ENCODE data around the gene TXN.

The TXN gene

GRCh38 chr9:110256380-110257096 lies at the start of gene TXN:
TXN (minus strand) TSS chr9:110256507; CDS start chr9:110256435, 72 bp downstream.
- peak; percentile 28 to 93 (median 76) for DNase-seq

GRCh38 chr9:110303133-110303532 lies 46.8 kb upstream of the TXN start:
- DNase-seq = no peak

- no peak for DNase-seq
Observed at GRCh38 chr9:110298043-110298605, 41.8 kb upstream of the TXN start.

- DNase-seq = no peak
Observed at GRCh38 chr9:110293248-110293647, 36.9 kb upstream of the TXN start.

- DNase-seq = no peak
Observed at GRCh38 chr9:110291921-110292557, 35.7 kb upstream of the TXN start.

- no peak for DNase-seq
Observed at GRCh38 chr9:110290001-110290400, 33.7 kb upstream of the TXN start.

GRCh38 chr9:110288503-110288902 lies 32.2 kb upstream of the TXN start:
- no peak for DNase-seq

GRCh38 chr9:110287289-110287680 lies 31.0 kb upstream of the TXN start:
- no peak for DNase-seq

- no peak for DNase-seq
Observed at GRCh38 chr9:110284211-110284844, 28.0 kb upstream of the TXN start.

GRCh38 chr9:110283751-110284150 lies 27.4 kb upstream of the TXN start:
- DNase-seq = no peak

- DNase-seq = no peak
Observed at GRCh38 chr9:110282739-110283081, 26.4 kb upstream of the TXN start.

- peak in 1 of 56 donors; percentile 4 for DNase-seq
Observed at GRCh38 chr9:110282018-110282738, 25.9 kb upstream of the TXN start.

- no peak for DNase-seq
Observed at GRCh38 chr9:110278080-110278707, 21.9 kb upstream of the TXN start.

- no peak for DNase-seq
Observed at GRCh38 chr9:110276781-110277180, 20.5 kb upstream of the TXN start.

GRCh38 chr9:110270211-110270995 lies 14.1 kb upstream of the TXN start:
- DNase-seq = no peak

- DNase-seq = no peak
Observed at GRCh38 chr9:110266795-110267194, 10.5 kb upstream of the TXN start.

- no peak for DNase-seq
Observed at GRCh38 chr9:110261632-110262031, 5.3 kb upstream of the TXN start.

GRCh38 chr9:110260911-110261310 lies 4.6 kb upstream of the TXN start:
- no peak for DNase-seq

GRCh38 chr9:110259566-110259965 lies 3.3 kb upstream of the TXN start:
- DNase-seq = no peak

GRCh38 chr9:110258690-110259091 lies 2.4 kb upstream of the TXN start:
- no peak for DNase-seq
